Caki2 (cell line): Measurements from ENCODE around the gene SESN2. TPM values are rescaled to one million over a fixed set of nuclear protein-coding genes. Genes with fewer than 3 reads are reported as not detected.

Experiments
- DNase-seq: peaks from one replicate; pipeline ENCODE4 v3.0.0-alpha.2; 2015; ENCODE audit warnings: low read depth
- in situ Hi-C: cut with HindIII; loops from 2 replicates; pipeline ENCODE4 v1.10.0; 2016; ENCODE audit warnings: low sequenced_read_pairs, low pct_unique_long_range_greater_than_20kb, mixed read lengths
- total RNA-seq: library from RNA; depleted of rRNA; stranded (reverse); fragments of >200 nt; shearing (Covaris generic); gene quantifications from 2 replicates; pipeline ENCODE4 v1.2.3, GENCODE V29; 2014; ENCODE audit warnings: low replicate concordance

The SESN2 gene
- total RNA-seq, 1 experiment from 2014 or later = 21.7 TPM

- in situ Hi-C loops = no loop called here
- DNase-seq = peak; percentile 82
Observed at GRCh38 chr1:28248273-28249012, 10.9 kb upstream of the SESN2 start.

- in situ Hi-C loops = no loop called here
- peak; percentile 87 for DNase-seq
Observed at GRCh38 chr1:28249013-28249865, 10.1 kb upstream of the SESN2 start.

GRCh38 chr1:28249866-28250295 lies 9.4 kb upstream of the SESN2 start:
- DNase-seq = no peak
- in situ Hi-C loops = loop anchor here (10.0 kb wide), 1 partner anchor 165 kb away; no protein-coding TSS in a partner anchor

GRCh38 chr1:28256197-28256827 lies 3.0 kb upstream of the SESN2 start:
- DNase-seq = no peak
- in situ Hi-C loops = loop anchor here (10.0 kb wide), 1 partner anchor 158 kb away; no protein-coding TSS in a partner anchor

GRCh38 chr1:28257736-28258135 lies 1.6 kb upstream of the SESN2 start:
- in situ Hi-C loops = loop anchor here (10.0 kb wide), 1 partner anchor 157 kb away; no protein-coding TSS in a partner anchor
- DNase-seq = no peak

GRCh38 chr1:28258628-28259251 lies 578 bp upstream of the SESN2 start:
- in situ Hi-C loops = loop anchor here (10.0 kb wide), 1 partner anchor 156 kb away; no protein-coding TSS in a partner anchor
- DNase-seq = no peak

- DNase-seq = peak; percentile 67
- in situ Hi-C loops = loop anchor here (10.0 kb wide), 1 partner anchor 155 kb away; no protein-coding TSS in a partner anchor
Observed at GRCh38 chr1:28259934-28260802, 850 bp downstream of the SESN2 start.

- DNase-seq = no peak
- in situ Hi-C loops = no loop called here
Observed at GRCh38 chr1:28260803-28261174, 1.5 kb downstream of the SESN2 start.

- in situ Hi-C loops = no loop called here
- no peak for DNase-seq
Observed at GRCh38 chr1:28264897-28265296, 5.6 kb downstream of the SESN2 start.

- DNase-seq = no peak
- in situ Hi-C loops = no loop called here
Observed at GRCh38 chr1:28265577-28265976, 6.3 kb downstream of the SESN2 start.

- DNase-seq = no peak
- in situ Hi-C loops = no loop called here
Observed at GRCh38 chr1:28266920-28267322, 7.6 kb downstream of the SESN2 start.

- in situ Hi-C loops = no loop called here
- no peak for DNase-seq
Observed at GRCh38 chr1:28267633-28268032, 8.3 kb downstream of the SESN2 start.

GRCh38 chr1:28269529-28269928 lies 10.2 kb downstream of the SESN2 start:
- in situ Hi-C loops = no loop called here
- no peak for DNase-seq

- no peak for DNase-seq
- in situ Hi-C loops = no loop called here
Observed at GRCh38 chr1:28272215-28272852, 13.0 kb downstream of the SESN2 start.

GRCh38 chr1:28273216-28273860 lies 14.0 kb downstream of the SESN2 start:
- in situ Hi-C loops = no loop called here
- DNase-seq = no peak

GRCh38 chr1:28278763-28279162 lies 19.4 kb downstream of the SESN2 start:
- DNase-seq = no peak
- in situ Hi-C loops = no loop called here

GRCh38 chr1:28279721-28280120 lies 20.4 kb downstream of the SESN2 start:
- no peak for DNase-seq
- in situ Hi-C loops = no loop called here
